HG02588 (cell line): ENCODE data around the gene AMY1A.
"Not testable (repeated sequence)": the region's sequence is repeated elsewhere in the genome, so short reads cannot be mapped to it uniquely, and the experiment has no call there.

ENCODE experiments used
- ATAC-seq: cut with Tn5 transposase; IDR thresholded peaks from one replicate; pipeline ENCODE4 v1.9.1; 2021; ENCODE audit warnings: mild to moderate bottlenecking, moderate library complexity; ENCODE audit not compliant: unreplicated experiment

Gene AMY1A

GRCh38 chr1:103655460-103655859, at the start of gene AMY1A:
AMY1A (plus strand) TSS chr1:103655760; CDS start chr1:103656331, 571 bp downstream.
- not testable (repeated sequence) for ATAC-seq

GRCh38 chr1:103616362-103616761, 39.2 kb upstream of the AMY1A start:
- no peak for ATAC-seq

GRCh38 chr1:103616994-103617477, 38.5 kb upstream of the AMY1A start, which contains the start of gene AMY2A:
AMY2A (plus strand) TSS chr1:103617427; CDS start chr1:103617441, 14 bp downstream.
- not testable (repeated sequence) for ATAC-seq

- ATAC-seq: not testable (repeated sequence)
Observed at GRCh38 chr1:103627436-103627835, 28.1 kb upstream of the AMY1A start.

- ATAC-seq: not testable (repeated sequence)
Observed at GRCh38 chr1:103641194-103641593, 14.4 kb upstream of the AMY1A start.

GRCh38 chr1:103643908-103644307, 11.7 kb upstream of the AMY1A start:
- not testable (repeated sequence) for ATAC-seq

- ATAC-seq: not testable (repeated sequence)
Observed at GRCh38 chr1:103650305-103650704, 5.3 kb upstream of the AMY1A start.

GRCh38 chr1:103650889-103651288, 4.7 kb upstream of the AMY1A start:
- not testable (repeated sequence) for ATAC-seq

- ATAC-seq: not testable (repeated sequence)
Observed at GRCh38 chr1:103654133-103654532, 1.4 kb upstream of the AMY1A start.

GRCh38 chr1:103676335-103676734, 20.8 kb downstream of the AMY1A start:
- not testable (repeated sequence) for ATAC-seq

GRCh38 chr1:103696110-103696509, 40.5 kb downstream of the AMY1A start, which contains the start of gene AMY1B:
AMY1B (minus strand) TSS chr1:103696210; CDS start chr1:103695639, 571 bp downstream.
- ATAC-seq: not testable (repeated sequence)

- not testable (repeated sequence) for ATAC-seq
Observed at GRCh38 chr1:103697430-103697829, 41.9 kb downstream of the AMY1A start.

- not testable (repeated sequence) for ATAC-seq
Observed at GRCh38 chr1:103700669-103701068, 45.1 kb downstream of the AMY1A start.

GRCh38 chr1:103701256-103701655, 45.7 kb downstream of the AMY1A start:
- ATAC-seq: not testable (repeated sequence)

GRCh38 chr1:103707670-103708069, 52.1 kb downstream of the AMY1A start:
- not testable (repeated sequence) for ATAC-seq

- not testable (repeated sequence) for ATAC-seq
Observed at GRCh38 chr1:103710381-103710780, 54.8 kb downstream of the AMY1A start.
